Measurements from ENCODE around the gene SRGAP3. TPM values are rescaled to one million over a fixed set of nuclear protein-coding genes. Genes with fewer than 3 reads are reported as not detected.

The SRGAP3 gene
- total RNA-seq, 6 experiments from 2014 or later: 1.8 to 5.2 (median 3.1) TPM

- no peak for DNase-seq
- ATAC-seq: no peak
- H3K27ac ChIP-seq: no peak overlapping the region
- peaks cover 0 to 21% (median 0%) of the 10 kb centered on the region in 4 donors for H3K4me1 ChIP-seq
- no peaks in the 10 kb centered on the region for H3K36me3 ChIP-seq
- H3K9me3 ChIP-seq: no peaks in the 10 kb centered on the region
- H3K27me3 ChIP-seq: no peaks in the 10 kb centered on the region
- TF ChIP-seq CTCF (IDR thresholded peaks at IDR 0.05) (no peak), POLR2A (IDR thresholded peaks at IDR 0.05) (no peak)
- H3K4me3 ChIP-seq: no peak overlapping the region
- intact Hi-C loops (cut with DNase I): no loop called here
- WGBS (ENCODE audit: insufficient coverage, low coverage, low lambda C conversion rate, missing lambda C conversion rate): 87% methylated on average over 6 of the region's 6 CpGs
These were observed 265.4 kb downstream of the SRGAP3 start for GRCh38 chr3:8984081-8984480.

GRCh38 chr3:8983591-8983990 is 265.9 kb downstream of the SRGAP3 start:
- 80% methylated on average over 5 of the region's 5 CpGs for WGBS (ENCODE audit: insufficient coverage, low coverage, low lambda C conversion rate, missing lambda C conversion rate)
- Histone ChIP-seq H3K27me3 (no peaks in the 10 kb centered on the region), H3K4me3 (no peak overlapping the region), H3K36me3 (no peaks in the 10 kb centered on the region), H3K9me3 (no peaks in the 10 kb centered on the region), H3K27ac (no peak overlapping the region), H3K4me1 (peaks cover 0 to 21% (median 0%) of the 10 kb centered on the region in 4 donors)
- peak in 1 of 4 donors; percentile 44 for ATAC-seq
- DNase-seq: no peak
- intact Hi-C loops (cut with DNase I): no loop called here
- no peak for TF ChIP-seq POLR2A (IDR thresholded peaks at IDR 0.05)
- TF ChIP-seq CTCF (IDR thresholded peaks at IDR 0.05): no peak

- H3K27me3 ChIP-seq: no peaks in the 10 kb centered on the region
- DNase-seq (no peak), ATAC-seq (peak in 2 of 4 donors; percentile 4 to 22)
- no peaks in the 10 kb centered on the region for H3K9me3 ChIP-seq
- peaks cover 0 to 21% (median 0%) of the 10 kb centered on the region in 4 donors for H3K4me1 ChIP-seq
- TF ChIP-seq POLR2A (IDR thresholded peaks at IDR 0.05) (no peak), CTCF (IDR thresholded peaks at IDR 0.05) (no peak)
- H3K27ac ChIP-seq: no peak overlapping the region
- WGBS (ENCODE audit: insufficient coverage, low coverage, low lambda C conversion rate, missing lambda C conversion rate): no CpG with 5 or more reads among the region's 1 CpG
- intact Hi-C loops (cut with DNase I): no loop called here
- H3K36me3 ChIP-seq: no peaks in the 10 kb centered on the region
- H3K4me3 ChIP-seq: no peak overlapping the region
These were observed 266.4 kb downstream of the SRGAP3 start for GRCh38 chr3:8983026-8983425.

GRCh38 chr3:8982509-8982908 is 266.9 kb downstream of the SRGAP3 start:
- 89% methylated on average over 5 of the region's 5 CpGs for WGBS (ENCODE audit: insufficient coverage, low coverage, low lambda C conversion rate, missing lambda C conversion rate)
- no peak for DNase-seq
- Histone ChIP-seq H3K27me3 (no peaks in the 10 kb centered on the region), H3K36me3 (no peaks in the 10 kb centered on the region), H3K4me3 (no peak overlapping the region), H3K9me3 (no peaks in the 10 kb centered on the region), H3K4me1 (peaks cover 0 to 21% (median 0%) of the 10 kb centered on the region in 4 donors), H3K27ac (no peak overlapping the region)
- intact Hi-C loops (cut with DNase I): no loop called here
- TF ChIP-seq CTCF (IDR thresholded peaks at IDR 0.05): no peak
- no peak for TF ChIP-seq POLR2A (IDR thresholded peaks at IDR 0.05)
- no peak for ATAC-seq

GRCh38 chr3:8981700-8982099 is 267.7 kb downstream of the SRGAP3 start:
- no peaks in the 10 kb centered on the region for H3K36me3 ChIP-seq
- peaks cover 0 to 21% (median 0%) of the 10 kb centered on the region in 4 donors for H3K4me1 ChIP-seq
- WGBS (ENCODE audit: insufficient coverage, low coverage, low lambda C conversion rate, missing lambda C conversion rate): 38% methylated on average over 9 of the region's 9 CpGs
- DNase-seq: no peak
- no peaks in the 10 kb centered on the region for H3K9me3 ChIP-seq
- H3K4me3 ChIP-seq: no peak overlapping the region
- TF ChIP-seq CTCF (IDR thresholded peaks at IDR 0.05): no peak
- no peak for TF ChIP-seq POLR2A (IDR thresholded peaks at IDR 0.05)
- ATAC-seq: peak in 3 of 4 donors; percentile 66 to 79 (median 68)
- intact Hi-C loops (cut with DNase I): no loop called here
- H3K27ac ChIP-seq: peak overlapping the region in 2 of 3 donors; percentile 43 to 68
- H3K27me3 ChIP-seq: no peaks in the 10 kb centered on the region
